ENCODE measurements around the gene RNF103. TPM values are rescaled to one million over a fixed set of nuclear protein-coding genes. Genes with fewer than 3 reads are reported as not detected.

Gene RNF103
- polyA plus RNA-seq, 2 of the 4 experiments (the other 2 are of a cell fraction): 20.0 to 38.3 TPM

- TF ChIP-seq EHF (CRISPR knock-in tag; IDR thresholded peaks at IDR 0.05): no peak
- TF ChIP-seq RARB (CRISPR knock-in tag; IDR thresholded peaks at IDR 0.05): no peak
- TF ChIP-seq KDM5A (IDR thresholded peaks at IDR 0.05): no peak
- no peak for TF ChIP-seq EP300 (IDR thresholded peaks at IDR 0.05)
- no peak for TF ChIP-seq RCOR1 (IDR thresholded peaks at IDR 0.05; ENCODE audit: low read depth, low read length)
- TF ChIP-seq, protein P1, sequence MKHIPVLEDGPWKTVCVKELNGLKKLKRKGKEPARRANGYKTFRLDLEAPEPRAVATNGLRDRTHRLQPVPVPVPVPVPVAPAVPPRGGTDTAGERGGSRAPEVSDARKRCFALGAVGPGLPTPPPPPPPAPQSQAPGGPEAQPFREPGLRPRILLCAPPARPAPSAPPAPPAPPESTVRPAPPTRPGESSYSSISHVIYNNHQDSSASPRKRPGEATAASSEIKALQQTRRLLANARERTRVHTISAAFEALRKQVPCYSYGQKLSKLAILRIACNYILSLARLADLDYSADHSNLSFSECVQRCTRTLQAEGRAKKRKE (CRISPR knock-in tag; IDR thresholded peaks at IDR 0.05; ENCODE audit: low read depth): peak; percentile 95
- TF ChIP-seq ZC3H11A (IDR thresholded peaks at IDR 0.05): 0 out of 2 replicates have a peak, but pooled peaks have one; percentile 11
- TF ChIP-seq, protein P2, sequence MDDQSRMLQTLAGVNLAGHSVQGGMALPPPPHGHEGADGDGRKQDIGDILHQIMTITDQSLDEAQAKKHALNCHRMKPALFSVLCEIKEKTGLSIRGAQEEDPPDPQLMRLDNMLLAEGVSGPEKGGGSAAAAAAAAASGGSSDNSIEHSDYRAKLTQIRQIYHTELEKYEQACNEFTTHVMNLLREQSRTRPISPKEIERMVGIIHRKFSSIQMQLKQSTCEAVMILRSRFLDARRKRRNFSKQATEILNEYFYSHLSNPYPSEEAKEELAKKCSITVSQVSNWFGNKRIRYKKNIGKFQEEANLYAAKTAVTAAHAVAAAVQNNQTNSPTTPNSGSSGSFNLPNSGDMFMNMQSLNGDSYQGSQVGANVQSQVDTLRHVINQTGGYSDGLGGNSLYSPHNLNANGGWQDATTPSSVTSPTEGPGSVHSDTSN (IDR thresholded peaks at IDR 0.05): no peak
- no peak for TF ChIP-seq CHD4 (IDR thresholded peaks at IDR 0.05; ENCODE audit: borderline replicate concordance)
- no peak for TF ChIP-seq FOSL2 (IDR thresholded peaks at IDR 0.05)
- TF ChIP-seq FOSL2 (CRISPR knock-in tag; IDR thresholded peaks at IDR 0.05): peak; percentile 83
- TF ChIP-seq, protein P3, sequence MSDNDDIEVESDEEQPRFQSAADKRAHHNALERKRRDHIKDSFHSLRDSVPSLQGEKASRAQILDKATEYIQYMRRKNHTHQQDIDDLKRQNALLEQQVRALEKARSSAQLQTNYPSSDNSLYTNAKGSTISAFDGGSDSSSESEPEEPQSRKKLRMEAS (IDR thresholded peaks at IDR 0.05): peak; percentile 98
- no peak for TF ChIP-seq HEYL (CRISPR knock-in tag; IDR thresholded peaks at IDR 0.05)
- TF ChIP-seq ZFP36 (IDR thresholded peaks at IDR 0.05; ENCODE audit: borderline replicate concordance, partially characterized antibody): no peak
- TF ChIP-seq ZSCAN20 (CRISPR knock-in tag; IDR thresholded peaks at IDR 0.05): no peak
- TF ChIP-seq CHD2 (IDR thresholded peaks at IDR 0.05; ENCODE audit: low read length, partially characterized antibody): no peak
- TF ChIP-seq RNF2 (IDR thresholded peaks at IDR 0.05; ENCODE audit: borderline replicate concordance, low read depth): no peak
- TF ChIP-seq, protein P4, sequence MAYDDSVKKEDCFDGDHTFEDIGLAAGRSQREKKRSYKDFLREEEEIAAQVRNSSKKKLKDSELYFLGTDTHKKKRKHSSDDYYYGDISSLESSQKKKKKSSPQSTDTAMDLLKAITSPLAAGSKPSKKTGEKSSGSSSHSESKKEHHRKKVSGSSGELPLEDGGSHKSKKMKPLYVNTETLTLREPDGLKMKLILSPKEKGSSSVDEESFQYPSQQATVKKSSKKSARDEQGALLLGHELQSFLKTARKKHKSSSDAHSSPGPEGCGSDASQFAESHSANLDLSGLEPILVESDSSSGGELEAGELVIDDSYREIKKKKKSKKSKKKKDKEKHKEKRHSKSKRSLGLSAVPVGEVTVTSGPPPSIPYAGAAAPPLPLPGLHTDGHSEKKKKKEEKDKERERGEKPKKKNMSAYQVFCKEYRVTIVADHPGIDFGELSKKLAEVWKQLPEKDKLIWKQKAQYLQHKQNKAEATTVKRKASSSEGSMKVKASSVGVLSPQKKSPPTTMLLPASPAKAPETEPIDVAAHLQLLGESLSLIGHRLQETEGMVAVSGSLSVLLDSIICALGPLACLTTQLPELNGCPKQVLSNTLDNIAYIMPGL (CRISPR knock-in tag; IDR thresholded peaks at IDR 0.05; ENCODE audit: borderline replicate concordance): no peak
- TF ChIP-seq HOXA7 (CRISPR knock-in tag; IDR thresholded peaks at IDR 0.05): peak; percentile 63; the same call in 1 of the 2 replicates
- no peak for TF ChIP-seq CTCF (IDR thresholded peaks at IDR 0.05)
- no peak for TF ChIP-seq EHMT2 (IDR thresholded peaks at IDR 0.05; ENCODE audit: low read depth)
- TF ChIP-seq, protein P5, sequence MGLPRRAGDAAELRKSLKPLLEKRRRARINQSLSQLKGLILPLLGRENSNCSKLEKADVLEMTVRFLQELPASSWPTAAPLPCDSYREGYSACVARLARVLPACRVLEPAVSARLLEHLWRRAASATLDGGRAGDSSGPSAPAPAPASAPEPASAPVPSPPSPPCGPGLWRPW (IDR thresholded peaks at IDR 0.05): no peak
- no peak for TF ChIP-seq CEBPB (IDR thresholded peaks at IDR 0.05)
- TF ChIP-seq MYC (IDR thresholded peaks at IDR 0.05; ENCODE audit: borderline replicate concordance, low read length): peak; percentile 14; the same call in 1 of the 2 replicates
- TF ChIP-seq JUN (IDR thresholded peaks at IDR 0.05): peak; percentile 56 to 95; a peak in 4 of 5 replicates
- no peak for TF ChIP-seq KDM1A (IDR thresholded peaks at IDR 0.05; ENCODE audit: low read depth)
- TF ChIP-seq POLR2A (IDR thresholded peaks at IDR 0.05; ENCODE audit: low read length): peak; percentile 57
- no peak; a peak in 1 of 5 replicates for TF ChIP-seq RAD21 (conservative IDR thresholded peaks at IDR 0.05 in 1 of 2, IDR thresholded peaks at IDR 0.05 in 1 of 2)
Measured at GRCh38 chr2:86562922-86563649, 60.6 kb downstream of the RNF103 start, which contains the start of gene CHMP3 (continued).

Measured in A549 (cell line).